Measurements from ENCODE around the gene GDPD4. TPM values are rescaled to one million over a fixed set of nuclear protein-coding genes. Genes with fewer than 3 reads are reported as not detected.

The GDPD4 gene
- total RNA-seq, 1 experiment from 2014 or later = not detected

DNA sequence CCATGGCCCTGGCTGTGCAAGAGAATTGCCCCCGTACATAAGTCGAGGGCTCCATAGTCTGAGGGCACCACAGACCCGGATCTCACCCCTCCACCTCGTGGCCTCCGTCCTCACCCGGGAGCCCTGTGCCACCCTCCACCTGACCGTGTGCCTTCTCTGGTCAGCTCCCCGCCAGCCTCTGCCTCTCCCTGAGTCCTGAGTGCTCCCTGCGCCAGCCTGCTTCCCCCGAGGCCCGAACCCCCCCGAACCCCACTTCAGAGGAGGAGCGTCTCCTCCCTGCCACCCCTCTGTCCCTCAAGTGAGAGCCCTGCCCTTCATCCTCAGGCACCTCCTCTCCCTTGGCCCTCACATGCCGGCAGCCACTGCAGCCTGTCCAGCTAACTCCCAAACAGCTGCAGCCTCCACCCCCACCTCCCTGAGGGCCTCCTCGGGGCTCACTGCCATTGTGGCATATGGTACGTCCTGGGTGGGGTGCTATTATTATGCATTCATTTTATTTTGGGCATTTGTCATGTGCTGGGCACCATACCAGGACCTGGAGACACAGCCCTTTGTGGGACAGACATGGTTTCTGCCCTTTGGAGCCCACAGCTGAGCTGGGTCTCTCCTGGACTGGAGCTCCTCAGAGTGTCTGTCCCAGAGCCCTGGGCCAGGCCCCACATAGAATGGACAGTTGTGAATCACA, 106.3 kb downstream of the GDPD4 start:
- BruUV-seq (replicated peaks) = no TSS peak
- no peak overlapping the region for H3K4me3 Mint-ChIP-seq (ENCODE audit: low read depth, unreplicated experiment)
- intact Hi-C loops (cut with micrococcal nuclease; ENCODE audit: unreplicated experiment) = loop anchor here (5.0 to 10.0 kb wide), 3 partner anchors 100 to 210 kb away; no protein-coding TSS in a partner anchor
- no peaks in the 10 kb centered on the region for H3K36me3 Mint-ChIP-seq (ENCODE audit: insufficient read depth, unreplicated experiment)
- no peaks in the 10 kb centered on the region for H3K27me3 Mint-ChIP-seq (ENCODE audit: unreplicated experiment)
- no peak overlapping the region for H3K27ac Mint-ChIP-seq (ENCODE audit: unreplicated experiment)
- no peaks in the 10 kb centered on the region for H3K9me3 Mint-ChIP-seq (ENCODE audit: low read depth, unreplicated experiment)
- H3K4me1 Mint-ChIP-seq (ENCODE audit: low read depth, unreplicated experiment) = no peaks in the 10 kb centered on the region
- CTCF ChIA-PET = interaction anchor here (0.6 to 2.8 kb wide), 10 partner anchors 68 to 425 kb away, joined by 3 to 13 read pairs (median 3); no protein-coding TSS in a partner anchor
- no peak for TF ChIP-seq CTCF (IDR thresholded peaks at IDR 0.05; ENCODE audit: unreplicated experiment)
- no peak for DNase-seq

DNA sequence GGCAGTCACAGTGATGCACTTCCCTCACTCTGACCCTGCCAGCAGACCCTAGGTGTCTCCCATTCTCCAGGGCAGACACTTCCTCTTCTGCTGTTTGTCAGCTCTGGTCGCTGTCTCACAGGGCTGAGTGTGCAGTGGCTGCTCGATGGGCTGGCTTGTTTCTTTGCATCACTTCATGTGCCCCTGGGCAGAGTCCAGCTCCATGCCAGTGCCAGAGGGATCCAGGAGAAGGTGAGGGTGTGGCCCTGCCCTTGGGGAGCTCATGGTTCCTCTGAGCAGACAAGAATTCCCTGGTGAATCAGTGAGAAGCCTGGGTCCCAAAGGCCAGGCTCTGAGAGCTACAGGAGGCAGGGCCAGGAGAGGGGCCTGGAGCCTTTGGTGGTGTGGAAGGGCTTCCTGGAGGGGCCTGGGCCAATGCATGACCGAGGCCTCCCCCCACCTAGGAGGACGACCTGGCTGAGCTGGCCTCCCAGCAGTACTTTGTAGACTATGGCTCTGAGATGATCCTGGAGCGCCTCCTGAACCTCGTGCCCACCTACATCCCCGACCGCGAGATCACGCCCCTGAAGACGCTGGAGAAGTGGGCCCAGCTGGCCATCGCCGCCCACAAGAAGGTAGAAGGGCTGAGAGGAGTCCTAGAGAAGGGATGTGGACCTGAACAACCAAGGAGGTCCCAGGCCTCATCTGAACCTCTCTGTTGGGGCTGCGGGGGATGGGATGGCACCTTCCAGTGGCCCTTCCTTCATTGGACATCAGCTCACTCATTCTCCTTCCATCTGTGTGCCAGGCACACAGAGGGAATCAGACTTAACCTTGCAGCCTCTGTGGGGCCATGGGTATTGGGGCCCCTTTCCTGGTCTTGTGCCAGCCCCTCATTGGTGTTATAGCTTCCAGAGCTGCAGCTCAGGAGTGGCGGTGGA, 107.3 kb downstream of the GDPD4 start:
- DNase-seq = no peak
- Mint-ChIP-seq H3K27ac (ENCODE audit: unreplicated experiment) (no peak overlapping the region), H3K4me1 (ENCODE audit: low read depth, unreplicated experiment) (no peaks in the 10 kb centered on the region), H3K27me3 (ENCODE audit: unreplicated experiment) (no peaks in the 10 kb centered on the region), H3K36me3 (ENCODE audit: insufficient read depth, unreplicated experiment) (no peaks in the 10 kb centered on the region), H3K9me3 (ENCODE audit: low read depth, unreplicated experiment) (no peaks in the 10 kb centered on the region), H3K4me3 (ENCODE audit: low read depth, unreplicated experiment) (no peak overlapping the region)
- CTCF ChIA-PET = interaction anchor here (1.2 to 2.8 kb wide), 2 partner anchors 354 to 363 kb away, joined by 3 to 13 read pairs; no protein-coding TSS in a partner anchor
- TF ChIP-seq CTCF (IDR thresholded peaks at IDR 0.05; ENCODE audit: unreplicated experiment) = no peak
- intact Hi-C loops (cut with micrococcal nuclease; ENCODE audit: unreplicated experiment) = loop anchor here (5.0 to 10.0 kb wide), 3 partner anchors 101 to 278 kb away; partner anchors contain the start of gene PAK1
- no TSS peak for BruUV-seq (replicated peaks)

- no peak for DNase-seq
- no peaks in the 10 kb centered on the region for H3K9me3 Mint-ChIP-seq (ENCODE audit: low read depth, unreplicated experiment)
- CTCF ChIA-PET = no interaction called here
- intact Hi-C loops (cut with micrococcal nuclease; ENCODE audit: unreplicated experiment) = loop anchor here (5.0 to 10.0 kb wide), 3 partner anchors 102 to 279 kb away; partner anchors contain the start of gene PAK1
- no peak overlapping the region for H3K4me3 Mint-ChIP-seq (ENCODE audit: low read depth, unreplicated experiment)
- BruUV-seq (replicated peaks) = no TSS peak
- H3K27ac Mint-ChIP-seq (ENCODE audit: unreplicated experiment) = no peak overlapping the region
- H3K27me3 Mint-ChIP-seq (ENCODE audit: unreplicated experiment) = no peaks in the 10 kb centered on the region
- no peaks in the 10 kb centered on the region for H3K4me1 Mint-ChIP-seq (ENCODE audit: low read depth, unreplicated experiment)
- no peak for TF ChIP-seq CTCF (IDR thresholded peaks at IDR 0.05; ENCODE audit: unreplicated experiment)
- no peaks in the 10 kb centered on the region for H3K36me3 Mint-ChIP-seq (ENCODE audit: insufficient read depth, unreplicated experiment)
These were observed 108.3 kb downstream of the GDPD4 start for GRCh38 chr11:77193167-77193566.

- BruUV-seq (replicated peaks) = TSS peak; percentile 72
- Mint-ChIP-seq H3K27me3 (ENCODE audit: unreplicated experiment) (no peaks in the 10 kb centered on the region), H3K27ac (ENCODE audit: unreplicated experiment) (no peak overlapping the region), H3K4me3 (ENCODE audit: low read depth, unreplicated experiment) (no peak overlapping the region), H3K9me3 (ENCODE audit: low read depth, unreplicated experiment) (no peaks in the 10 kb centered on the region), H3K36me3 (ENCODE audit: insufficient read depth, unreplicated experiment) (no peaks in the 10 kb centered on the region), H3K4me1 (ENCODE audit: low read depth, unreplicated experiment) (no peaks in the 10 kb centered on the region)
- intact Hi-C loops (cut with micrococcal nuclease; ENCODE audit: unreplicated experiment) = loop anchor here (1.0 to 10.0 kb wide), 4 partner anchors 103 to 356 kb away; partner anchors contain the start of gene PAK1
- TF ChIP-seq CTCF (IDR thresholded peaks at IDR 0.05; ENCODE audit: unreplicated experiment) = peak; percentile 95
- CTCF ChIA-PET = interaction anchor here (0.9 kb wide), 1 partner anchor 427 kb away, joined by 4 read pairs; no protein-coding TSS in a partner anchor
- peak; percentile 98 for DNase-seq
These were observed 109.5 kb downstream of the GDPD4 start for GRCh38 chr11:77191823-77192495.
